A549 (cell line): Measurements from ENCODE around the gene GRIA3.

Experiments used
- CBX2 ChIP-seq: fragments of 200-600 bp; sonication (generic); IDR thresholded peaks from 2 replicates; pipeline ENCODE4 v1.6.1; 2016; ENCODE audit warnings: low read depth, mild to moderate bottlenecking, borderline replicate concordance
- CTCF ChIP-seq: fragments of >200 bp; sonication (Bioruptor Twin); formaldehyde crosslinking; IDR thresholded peaks from 3 replicates; pipeline ENCODE4 v1.5.1; 2016
- EP300 ChIP-seq, 2 experiments: fragments of >200 bp; sonication (Bioruptor Twin); formaldehyde crosslinking; IDR thresholded peaks; 2 replicates in 1 of 2; 3 replicates in 1 of 2; pipeline ENCODE4 v1.6.1; 2016 to 2017
- GATA3 ChIP-seq: IDR thresholded peaks from 2 replicates; pipeline ENCODE4 v1.6.1; 2012; ENCODE audit warnings: borderline replicate concordance
- HDAC2 ChIP-seq: fragments of 200-600 bp; sonication (generic); IDR thresholded peaks from 2 replicates; pipeline ENCODE4 v1.6.1; 2016
- JUN ChIP-seq, 2 experiments: fragments of >200 bp; sonication (Bioruptor Twin); formaldehyde crosslinking; IDR thresholded peaks; 2 replicates in 1 of 2; 3 replicates in 1 of 2; pipeline ENCODE4 v1.6.1; 2016 to 2017
- KDM1A ChIP-seq: fragments of 200-600 bp; sonication (generic); IDR thresholded peaks from 2 replicates; pipeline ENCODE4 v1.6.1; 2016; ENCODE audit warnings: low read depth, mild to moderate bottlenecking
- MAX ChIP-seq: IDR thresholded peaks from 2 replicates; pipeline ENCODE4 v1.6.1; 2012
- POLR2A ChIP-seq: IDR thresholded peaks from 2 replicates; pipeline ENCODE4 v1.6.1; 2012; ENCODE audit warnings: mild to moderate bottlenecking, low read length
- SREBF2 ChIP-seq: fragments of 450-650 bp; IDR thresholded peaks from 2 replicates; pipeline ENCODE4 v1.6.1; 2014; ENCODE audit warnings: mild to moderate bottlenecking, moderate library complexity
- TF ChIP-seq, protein P1 (sequence below): fragments of 200-600 bp; sonication (generic); IDR thresholded peaks from 2 replicates; pipeline ENCODE4 v1.6.1; 2016; ENCODE audit warnings: antibody characterized with exemption, mild to moderate bottlenecking, moderate library complexity
- TF ChIP-seq, protein P2 (sequence below): fragments of 450-650 bp; IDR thresholded peaks from 2 replicates; pipeline ENCODE4 v1.6.1; 2014; ENCODE audit warnings: antibody characterized with exemption

- TF ChIP-seq, protein P1, sequence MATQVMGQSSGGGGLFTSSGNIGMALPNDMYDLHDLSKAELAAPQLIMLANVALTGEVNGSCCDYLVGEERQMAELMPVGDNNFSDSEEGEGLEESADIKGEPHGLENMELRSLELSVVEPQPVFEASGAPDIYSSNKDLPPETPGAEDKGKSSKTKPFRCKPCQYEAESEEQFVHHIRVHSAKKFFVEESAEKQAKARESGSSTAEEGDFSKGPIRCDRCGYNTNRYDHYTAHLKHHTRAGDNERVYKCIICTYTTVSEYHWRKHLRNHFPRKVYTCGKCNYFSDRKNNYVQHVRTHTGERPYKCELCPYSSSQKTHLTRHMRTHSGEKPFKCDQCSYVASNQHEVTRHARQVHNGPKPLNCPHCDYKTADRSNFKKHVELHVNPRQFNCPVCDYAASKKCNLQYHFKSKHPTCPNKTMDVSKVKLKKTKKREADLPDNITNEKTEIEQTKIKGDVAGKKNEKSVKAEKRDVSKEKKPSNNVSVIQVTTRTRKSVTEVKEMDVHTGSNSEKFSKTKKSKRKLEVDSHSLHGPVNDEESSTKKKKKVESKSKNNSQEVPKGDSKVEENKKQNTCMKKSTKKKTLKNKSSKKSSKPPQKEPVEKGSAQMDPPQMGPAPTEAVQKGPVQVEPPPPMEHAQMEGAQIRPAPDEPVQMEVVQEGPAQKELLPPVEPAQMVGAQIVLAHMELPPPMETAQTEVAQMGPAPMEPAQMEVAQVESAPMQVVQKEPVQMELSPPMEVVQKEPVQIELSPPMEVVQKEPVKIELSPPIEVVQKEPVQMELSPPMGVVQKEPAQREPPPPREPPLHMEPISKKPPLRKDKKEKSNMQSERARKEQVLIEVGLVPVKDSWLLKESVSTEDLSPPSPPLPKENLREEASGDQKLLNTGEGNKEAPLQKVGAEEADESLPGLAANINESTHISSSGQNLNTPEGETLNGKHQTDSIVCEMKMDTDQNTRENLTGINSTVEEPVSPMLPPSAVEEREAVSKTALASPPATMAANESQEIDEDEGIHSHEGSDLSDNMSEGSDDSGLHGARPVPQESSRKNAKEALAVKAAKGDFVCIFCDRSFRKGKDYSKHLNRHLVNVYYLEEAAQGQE = no peak
- TF ChIP-seq CTCF = no peak
- no peak for TF ChIP-seq EP300 (IDR thresholded peaks at IDR 0.05)
- no peak for TF ChIP-seq POLR2A
- TF ChIP-seq MAX = no peak
- TF ChIP-seq JUN (IDR thresholded peaks at IDR 0.05) = no peak
- TF ChIP-seq GATA3 = no peak
- TF ChIP-seq KDM1A = no peak
- TF ChIP-seq SREBF2 = no peak
- TF ChIP-seq HDAC2 = no peak
- no peak for TF ChIP-seq CBX2
- TF ChIP-seq, protein P2, sequence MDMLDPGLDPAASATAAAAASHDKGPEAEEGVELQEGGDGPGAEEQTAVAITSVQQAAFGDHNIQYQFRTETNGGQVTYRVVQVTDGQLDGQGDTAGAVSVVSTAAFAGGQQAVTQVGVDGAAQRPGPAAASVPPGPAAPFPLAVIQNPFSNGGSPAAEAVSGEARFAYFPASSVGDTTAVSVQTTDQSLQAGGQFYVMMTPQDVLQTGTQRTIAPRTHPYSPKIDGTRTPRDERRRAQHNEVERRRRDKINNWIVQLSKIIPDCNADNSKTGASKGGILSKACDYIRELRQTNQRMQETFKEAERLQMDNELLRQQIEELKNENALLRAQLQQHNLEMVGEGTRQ = no peak
These were observed 26.5 kb upstream of the GRIA3 start for GRCh38 chrX:123157586-123157985.
